Measurements from ENCODE around the gene ARHGEF16.

The ARHGEF16 gene

GRCh38 chr1:3422638-3423037, 31.8 kb upstream of the ARHGEF16 start:
- DNase-seq (ENCODE audit: low read depth) = no peak

GRCh38 chr1:3423245-3423829, 31.1 kb upstream of the ARHGEF16 start:
- DNase-seq (ENCODE audit: low read depth) = no peak

- DNase-seq (ENCODE audit: low read depth) = no peak
Observed at GRCh38 chr1:3423896-3424611, 30.4 kb upstream of the ARHGEF16 start.

GRCh38 chr1:3425486-3426215, 28.8 kb upstream of the ARHGEF16 start:
- no peak for DNase-seq (ENCODE audit: low read depth)

- DNase-seq (ENCODE audit: low read depth) = no peak
Observed at GRCh38 chr1:3426956-3427535, 27.4 kb upstream of the ARHGEF16 start.

GRCh38 chr1:3427711-3428704, 26.5 kb upstream of the ARHGEF16 start:
- no peak for DNase-seq (ENCODE audit: low read depth)

GRCh38 chr1:3428899-3429298, 25.6 kb upstream of the ARHGEF16 start:
- DNase-seq (ENCODE audit: low read depth) = no peak

- DNase-seq (ENCODE audit: low read depth) = no peak
Observed at GRCh38 chr1:3429320-3429719, 25.1 kb upstream of the ARHGEF16 start.

- no peak for DNase-seq (ENCODE audit: low read depth)
Observed at GRCh38 chr1:3429766-3430165, 24.7 kb upstream of the ARHGEF16 start.

GRCh38 chr1:3430406-3430805, 24.1 kb upstream of the ARHGEF16 start:
- no peak for DNase-seq (ENCODE audit: low read depth)

GRCh38 chr1:3430820-3431219, 23.6 kb upstream of the ARHGEF16 start:
- DNase-seq (ENCODE audit: low read depth) = no peak

GRCh38 chr1:3431266-3431665, 23.2 kb upstream of the ARHGEF16 start:
- no peak for DNase-seq (ENCODE audit: low read depth)

- DNase-seq (ENCODE audit: low read depth) = no peak
Observed at GRCh38 chr1:3431686-3432085, 22.8 kb upstream of the ARHGEF16 start.

- no peak for DNase-seq (ENCODE audit: low read depth)
Observed at GRCh38 chr1:3432306-3432705, 22.2 kb upstream of the ARHGEF16 start.

- DNase-seq (ENCODE audit: low read depth) = no peak
Observed at GRCh38 chr1:3433076-3433475, 21.4 kb upstream of the ARHGEF16 start.

GRCh38 chr1:3433596-3434320, 20.7 kb upstream of the ARHGEF16 start:
- DNase-seq (ENCODE audit: low read depth) = no peak

- DNase-seq (ENCODE audit: low read depth) = no peak
Observed at GRCh38 chr1:3434406-3435110, 19.9 kb upstream of the ARHGEF16 start.

GRCh38 chr1:3435666-3436065, 18.8 kb upstream of the ARHGEF16 start:
- DNase-seq (ENCODE audit: low read depth) = no peak

GRCh38 chr1:3436451-3436850, 18.0 kb upstream of the ARHGEF16 start:
- no peak for DNase-seq (ENCODE audit: low read depth)

GRCh38 chr1:3436901-3437300, 17.6 kb upstream of the ARHGEF16 start:
- no peak for DNase-seq (ENCODE audit: low read depth)
